Activated CD8-positive, alpha-beta memory T cell treated with anti-CD3 and anti-CD28 coated beads for 24 hours (primary cell): ENCODE measurements around the gene KRTAP9-7.
A peak's percentile ranks its signal among the peaks of the same experiment; 100 is the strongest.

Source experiments
- DNase-seq: peaks from one replicate; pipeline ENCODE4 v3.0.0-alpha.2; 2020

Gene KRTAP9-7

GRCh38 chr17:41278176-41278955 is 2.9 kb downstream of the KRTAP9-7 start:
- DNase-seq = no peak

GRCh38 chr17:41284043-41284442 is 8.5 kb downstream of the KRTAP9-7 start:
- DNase-seq = no peak

GRCh38 chr17:41284546-41284945 is 9.0 kb downstream of the KRTAP9-7 start:
- DNase-seq = no peak

- DNase-seq = no peak
Measured at GRCh38 chr17:41287050-41287449, 11.6 kb downstream of the KRTAP9-7 start.

GRCh38 chr17:41294016-41294415 is 18.5 kb downstream of the KRTAP9-7 start:
- DNase-seq = no peak

GRCh38 chr17:41296846-41297245 is 21.3 kb downstream of the KRTAP9-7 start:
- DNase-seq = no peak

GRCh38 chr17:41298458-41299135 is 23.1 kb downstream of the KRTAP9-7 start:
- DNase-seq = no peak

GRCh38 chr17:41301204-41301790 is 25.8 kb downstream of the KRTAP9-7 start:
- no peak for DNase-seq

- no peak for DNase-seq
Measured at GRCh38 chr17:41301916-41302901, 26.7 kb downstream of the KRTAP9-7 start, which contains the start of gene KRTAP29-1. Gene KRTAP29-1 (minus strand): TSS chr17:41302851. CDS start chr17:41302851, 0 bp downstream.

- DNase-seq = no peak
Measured at GRCh38 chr17:41302981-41303380, 27.5 kb downstream of the KRTAP9-7 start.

GRCh38 chr17:41304091-41304490 is 28.6 kb downstream of the KRTAP9-7 start:
- no peak for DNase-seq

- DNase-seq = no peak
Measured at GRCh38 chr17:41307647-41308046, 32.1 kb downstream of the KRTAP9-7 start.

- peak; percentile 79 for DNase-seq
Measured at GRCh38 chr17:41308251-41308917, 32.9 kb downstream of the KRTAP9-7 start.

GRCh38 chr17:41308918-41309359 is 33.4 kb downstream of the KRTAP9-7 start, which contains the start of gene KRTAP16-1:
Gene KRTAP16-1 (minus strand): TSS chr17:41309309. CDS start chr17:41309253, 56 bp downstream.
- DNase-seq = peak; percentile 76

- no peak for DNase-seq
Measured at GRCh38 chr17:41311111-41311510, 35.6 kb downstream of the KRTAP9-7 start.

GRCh38 chr17:41315204-41315794 is 39.8 kb downstream of the KRTAP9-7 start, which contains the start of gene KRTAP17-1:
Gene KRTAP17-1 (minus strand): TSS chr17:41315710. CDS start chr17:41315650, 60 bp downstream.
- DNase-seq = no peak

GRCh38 chr17:41315814-41316445 is 40.4 kb downstream of the KRTAP9-7 start:
- no peak for DNase-seq

GRCh38 chr17:41318231-41318630 is 42.7 kb downstream of the KRTAP9-7 start:
- no peak for DNase-seq

- DNase-seq = peak; percentile 56
Measured at GRCh38 chr17:41322094-41322902, 46.8 kb downstream of the KRTAP9-7 start.
